ENCODE measurements around the gene DSC1.
"Not testable (repeated sequence)": the region's sequence is repeated elsewhere in the genome, so short reads cannot be mapped to it uniquely, and the experiment has no call there.

The DSC1 gene

GRCh38 chr18:31176531-31176930 is 13.9 kb upstream of the DSC1 start:
- peak; percentile 28 for DNase-seq (ENCODE audit: low read depth, low spot score)

GRCh38 chr18:31171144-31171839 is 8.6 kb upstream of the DSC1 start:
- DNase-seq (ENCODE audit: low read depth, low spot score): no peak

DNA sequence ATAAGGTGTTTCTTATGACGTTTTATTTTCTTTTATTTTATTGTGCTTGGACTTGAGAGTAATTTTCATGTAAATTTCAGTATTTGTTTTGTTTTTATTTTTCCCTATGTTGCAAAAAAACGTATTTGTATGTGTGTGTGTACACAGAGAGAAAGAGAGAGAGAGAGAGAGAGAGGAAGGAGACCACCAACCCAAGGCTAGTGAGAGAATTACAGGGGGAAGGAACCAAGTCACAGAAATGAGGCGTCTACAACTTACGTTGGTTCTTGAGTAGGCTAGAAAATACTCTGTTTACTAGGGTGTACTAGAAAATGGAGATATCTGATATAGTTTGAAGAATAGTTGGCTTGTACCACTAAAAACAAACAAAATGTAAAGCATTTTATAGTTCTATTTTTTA is 7.7 kb upstream of the DSC1 start:
- DNase-seq (ENCODE audit: low read depth, low spot score): no peak

GRCh38 chr18:31162419-31162793 is 250 bp downstream of the DSC1 start:
- DNase-seq (ENCODE audit: low read depth, low spot score): no peak

GRCh38 chr18:31161757-31162418 is 768 bp downstream of the DSC1 start:
- peak; percentile 66 for DNase-seq (ENCODE audit: low read depth, low spot score)

- no peak for DNase-seq (ENCODE audit: low read depth, low spot score)
Observed at GRCh38 chr18:31156821-31157763, 5.6 kb downstream of the DSC1 start.

DNA sequence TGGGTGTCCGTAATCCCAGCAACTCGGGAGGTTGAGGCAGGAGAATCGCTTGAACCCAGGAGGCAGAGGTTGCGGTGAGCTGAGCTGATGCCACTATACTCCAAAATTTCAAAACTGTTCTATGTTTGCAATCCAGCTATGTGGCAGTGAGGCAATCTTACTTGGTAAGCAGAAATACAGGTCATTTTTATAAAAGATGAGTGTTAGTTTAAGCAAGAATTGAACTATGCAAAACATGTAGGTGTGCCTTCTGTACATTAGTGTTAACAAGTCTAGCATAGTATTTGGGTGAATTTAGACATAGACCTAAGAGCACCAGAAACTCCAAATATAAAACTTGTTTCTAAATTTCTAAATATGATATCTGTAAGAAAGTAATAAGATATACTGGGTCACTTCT is 7.2 kb downstream of the DSC1 start:
- DNase-seq (ENCODE audit: low read depth, low spot score): no peak

DNA sequence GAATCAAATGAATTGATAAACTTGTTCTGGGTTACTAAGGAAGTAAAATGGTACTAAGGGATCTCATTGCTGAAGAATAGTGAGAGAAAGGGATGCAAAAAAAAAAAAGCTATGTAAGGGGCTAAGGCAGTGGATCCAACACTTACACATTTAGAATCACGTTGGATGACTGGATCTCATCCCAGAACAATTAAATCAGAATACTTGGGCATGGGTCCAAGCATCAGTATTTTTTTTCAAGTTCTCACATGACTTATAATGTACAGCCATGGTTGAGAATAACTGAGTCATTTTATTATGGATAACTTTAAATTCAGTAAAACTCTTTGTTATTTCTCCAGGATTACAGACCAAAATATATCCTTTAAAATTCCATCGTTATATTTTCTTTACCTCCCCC is 8.5 kb downstream of the DSC1 start:
- DNase-seq (ENCODE audit: low read depth, low spot score): no peak

DNA sequence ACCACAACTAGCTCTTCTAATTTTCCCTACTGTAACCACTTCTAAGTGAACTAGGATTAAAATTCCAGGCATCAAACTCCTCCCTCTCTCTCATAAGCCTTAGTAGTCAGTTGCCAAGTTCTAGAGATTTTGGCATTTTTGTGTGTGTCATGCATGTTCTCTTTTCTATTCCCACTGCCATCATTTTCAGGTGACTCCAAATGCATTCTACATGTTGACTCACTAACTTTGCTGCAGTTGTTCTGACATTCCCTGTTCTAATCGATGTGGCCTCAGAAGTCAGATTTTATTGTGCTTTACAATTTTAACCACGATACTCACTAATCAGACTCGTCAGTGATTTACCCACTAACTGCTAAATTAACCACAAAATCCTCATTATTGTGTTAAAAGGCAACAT is 13.3 kb downstream of the DSC1 start:
- peak; percentile 81 for DNase-seq (ENCODE audit: low read depth, low spot score)

- DNase-seq (ENCODE audit: low read depth, low spot score): no peak
Observed at GRCh38 chr18:31148600-31148999, 14.1 kb downstream of the DSC1 start.

GRCh38 chr18:31146809-31147208 is 15.8 kb downstream of the DSC1 start:
- no peak for DNase-seq (ENCODE audit: low read depth, low spot score)

DNA sequence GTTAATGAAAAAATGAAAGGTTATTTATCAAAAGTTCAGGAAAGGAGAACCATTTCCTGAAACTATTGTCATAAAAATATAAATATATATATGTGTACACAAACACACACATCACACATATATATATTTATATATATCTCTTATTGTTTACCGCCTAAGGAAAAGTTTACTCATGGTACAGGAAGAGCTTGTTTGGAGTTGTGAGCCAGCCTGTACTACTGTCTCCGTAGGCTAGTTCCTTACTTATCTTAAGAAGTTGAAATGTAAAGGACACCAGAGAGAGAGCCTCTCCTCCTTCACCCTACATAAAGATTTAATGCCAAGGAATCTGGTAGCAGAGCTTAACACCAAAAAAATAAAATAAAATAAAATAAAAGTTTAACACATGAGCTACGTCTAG is 19.6 kb downstream of the DSC1 start:
- no peak for DNase-seq (ENCODE audit: low read depth, low spot score)

DNA sequence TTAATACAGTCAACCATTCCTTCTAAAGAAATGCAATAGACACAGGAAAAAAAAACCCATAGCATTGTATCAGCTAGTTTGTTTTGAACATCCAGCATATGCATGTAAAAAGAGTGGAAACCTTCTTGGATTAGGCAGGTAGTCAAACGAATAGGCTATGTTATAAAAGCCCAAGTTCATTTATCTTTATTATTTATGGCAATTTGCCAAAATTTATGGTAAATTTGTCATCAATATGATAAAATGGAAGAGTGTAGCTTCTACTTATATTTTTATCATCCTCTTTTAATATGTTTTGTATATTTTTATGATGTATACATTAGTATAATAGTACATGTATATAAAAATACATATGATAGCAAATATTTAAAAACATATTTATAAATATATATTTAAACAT is 23.9 kb downstream of the DSC1 start:
- DNase-seq (ENCODE audit: low read depth, low spot score): no peak

DNA sequence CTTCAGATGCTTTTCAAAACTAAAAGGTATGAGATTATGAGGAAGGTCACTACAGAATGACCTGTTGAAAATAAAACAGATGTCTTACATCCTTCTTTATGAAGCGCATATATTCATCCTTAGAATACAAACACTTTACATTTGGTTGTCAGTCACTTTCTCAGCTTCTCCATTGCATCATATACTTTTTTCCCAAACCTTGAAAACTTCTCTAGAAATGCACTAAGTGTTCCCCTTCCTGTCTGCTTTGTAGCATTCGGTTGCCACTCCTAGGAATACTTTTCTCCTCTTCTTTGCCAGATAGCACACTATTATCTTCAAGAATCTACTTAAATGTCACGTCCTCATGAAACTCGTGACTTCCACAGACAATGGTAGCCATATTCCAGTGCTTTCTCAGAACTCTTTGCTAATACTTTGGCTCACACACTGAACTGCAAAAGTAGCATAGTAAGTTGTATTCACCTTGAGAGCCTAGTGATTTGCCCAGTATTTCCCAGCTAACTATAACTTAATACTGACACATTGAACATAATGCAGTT is 27.6 kb downstream of the DSC1 start:
- no peak for DNase-seq (ENCODE audit: low read depth, low spot score)

DNA sequence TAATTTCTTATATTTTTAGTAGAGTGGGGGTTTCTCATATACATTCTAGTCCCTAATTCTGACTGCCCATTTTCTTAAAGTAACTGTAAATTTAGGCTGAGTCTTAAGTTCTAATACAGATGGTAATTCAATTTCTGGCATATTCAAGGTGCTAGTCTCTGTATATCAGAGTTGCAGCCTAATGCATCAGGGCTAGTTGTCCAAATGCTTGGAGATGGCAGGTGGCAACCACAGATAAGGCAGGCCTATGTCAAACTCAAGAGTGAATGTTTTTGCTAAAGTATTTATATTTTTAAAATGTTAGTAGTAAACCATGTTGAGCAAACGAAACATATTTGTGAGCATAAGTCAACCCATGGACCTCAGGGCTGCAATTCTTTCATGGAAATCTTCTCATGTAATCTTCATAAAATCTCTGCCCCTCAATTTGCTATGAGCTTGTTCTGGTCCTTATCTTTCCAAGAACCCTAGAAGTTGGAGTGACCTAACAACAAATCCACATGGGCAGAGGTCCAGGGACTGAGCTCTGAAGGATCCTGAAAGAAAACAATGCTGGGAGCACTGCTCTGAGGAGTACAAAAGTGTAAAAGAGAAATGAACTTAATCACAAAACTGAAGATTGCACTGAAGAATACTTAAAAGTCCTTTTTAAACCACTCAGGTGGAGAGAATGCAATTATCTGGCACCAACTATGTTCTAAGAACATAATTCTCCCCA is 33.1 kb downstream of the DSC1 start:
- DNase-seq (ENCODE audit: low read depth, low spot score): no peak

- DNase-seq (ENCODE audit: low read depth, low spot score): no peak
Observed at GRCh38 chr18:31125878-31126277, 36.8 kb downstream of the DSC1 start.

DNA sequence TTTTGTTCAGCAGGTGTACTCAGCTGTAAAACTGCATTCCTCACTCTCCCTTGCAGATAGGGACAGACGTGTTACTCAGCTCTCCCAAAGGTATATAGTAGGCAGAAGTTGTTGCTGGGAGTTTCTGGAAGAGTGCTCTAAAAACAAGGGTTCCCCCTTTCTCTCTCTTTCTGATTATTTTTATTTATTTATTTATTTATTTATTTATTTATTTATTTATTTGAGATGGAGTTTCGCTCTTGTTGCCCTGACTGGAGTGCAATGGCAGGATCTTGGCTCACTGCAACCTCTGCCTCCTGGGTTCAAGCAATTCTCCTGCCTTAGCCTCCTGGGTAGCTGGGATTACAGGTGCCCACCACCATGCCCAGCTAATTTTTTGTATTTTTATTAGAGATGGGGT is 39.5 kb downstream of the DSC1 start:
- DNase-seq (ENCODE audit: low read depth, low spot score): not testable (repeated sequence)

- no peak for DNase-seq (ENCODE audit: low read depth, low spot score)
Observed at GRCh38 chr18:31120594-31120993, 42.1 kb downstream of the DSC1 start.

- no peak for DNase-seq (ENCODE audit: low read depth, low spot score)
Observed at GRCh38 chr18:31116853-31117595, 45.6 kb downstream of the DSC1 start.

DNA sequence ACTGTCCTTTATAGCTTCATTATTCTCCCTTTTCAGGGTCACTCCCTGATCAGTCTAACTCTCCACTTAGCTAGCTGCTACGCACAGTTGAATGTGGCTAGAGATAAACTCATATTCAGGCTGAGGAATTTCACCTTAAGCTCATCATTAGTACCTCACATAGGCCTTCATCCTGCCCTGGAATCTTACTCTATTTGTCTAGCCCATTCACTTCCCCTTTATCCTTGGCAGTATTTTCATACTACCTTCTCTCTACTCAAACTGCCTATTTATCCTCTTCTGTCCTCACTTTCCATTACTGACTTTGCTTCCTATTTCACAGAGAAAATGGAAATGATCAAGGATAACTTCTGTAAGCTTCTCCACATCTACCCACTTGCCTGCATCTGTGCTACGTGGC is 49.9 kb downstream of the DSC1 start:
- no peak for DNase-seq (ENCODE audit: low read depth, low spot score)

DNA sequence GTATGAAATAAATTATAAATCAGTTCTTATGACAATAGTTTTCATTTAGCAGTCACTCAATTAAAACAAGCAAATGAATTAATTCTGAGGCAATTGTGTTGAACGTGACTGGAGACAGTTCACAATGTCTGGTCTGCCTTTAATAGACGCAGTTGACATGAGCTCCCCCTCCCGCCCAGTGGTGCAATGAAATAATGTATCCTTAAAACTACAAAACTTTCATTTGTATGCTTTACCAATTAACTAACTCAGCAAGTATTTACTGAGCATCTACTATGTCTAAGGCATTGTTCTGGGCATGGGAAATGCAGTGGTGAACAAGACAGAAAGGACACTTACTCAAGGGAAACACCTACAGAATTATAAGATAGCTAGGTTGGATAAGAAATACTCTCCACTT is 56.9 kb downstream of the DSC1 start:
- DNase-seq (ENCODE audit: low read depth, low spot score): no peak

Measured in astrocyte of the hippocampus (primary cell).